ENCODE data around the gene MAT2B.

GRCh38 chr5:163565492-163565891 is 60.1 kb downstream of the MAT2B start:
- TF ChIP-seq ZNF274 (IDR thresholded peaks at IDR 0.05; ENCODE audit: low read depth, low read length), result no peak
- no peak for TF ChIP-seq YY1 (IDR thresholded peaks at IDR 0.05; ENCODE audit: insufficient read depth, insufficient read length)
- TF ChIP-seq SUZ12 (IDR thresholded peaks at IDR 0.05; ENCODE audit: extremely low read depth, insufficient read depth, insufficient read length), result no peak
